IPS-NIHi7 (cell line): ENCODE results near the gene PRMT6.
A peak's percentile ranks its signal among the peaks of the same experiment; 100 is the strongest.
"Not testable (repeated sequence)": the region's sequence is repeated elsewhere in the genome, so short reads cannot be mapped to it uniquely, and the experiment has no call there.

Experiments
- DNase-seq: peaks from one replicate; pipeline ENCODE4 v3.0.0; 2012; ENCODE audit warnings: mixed read lengths; ENCODE audit errors: extremely low spot score

Gene PRMT6

DNA sequence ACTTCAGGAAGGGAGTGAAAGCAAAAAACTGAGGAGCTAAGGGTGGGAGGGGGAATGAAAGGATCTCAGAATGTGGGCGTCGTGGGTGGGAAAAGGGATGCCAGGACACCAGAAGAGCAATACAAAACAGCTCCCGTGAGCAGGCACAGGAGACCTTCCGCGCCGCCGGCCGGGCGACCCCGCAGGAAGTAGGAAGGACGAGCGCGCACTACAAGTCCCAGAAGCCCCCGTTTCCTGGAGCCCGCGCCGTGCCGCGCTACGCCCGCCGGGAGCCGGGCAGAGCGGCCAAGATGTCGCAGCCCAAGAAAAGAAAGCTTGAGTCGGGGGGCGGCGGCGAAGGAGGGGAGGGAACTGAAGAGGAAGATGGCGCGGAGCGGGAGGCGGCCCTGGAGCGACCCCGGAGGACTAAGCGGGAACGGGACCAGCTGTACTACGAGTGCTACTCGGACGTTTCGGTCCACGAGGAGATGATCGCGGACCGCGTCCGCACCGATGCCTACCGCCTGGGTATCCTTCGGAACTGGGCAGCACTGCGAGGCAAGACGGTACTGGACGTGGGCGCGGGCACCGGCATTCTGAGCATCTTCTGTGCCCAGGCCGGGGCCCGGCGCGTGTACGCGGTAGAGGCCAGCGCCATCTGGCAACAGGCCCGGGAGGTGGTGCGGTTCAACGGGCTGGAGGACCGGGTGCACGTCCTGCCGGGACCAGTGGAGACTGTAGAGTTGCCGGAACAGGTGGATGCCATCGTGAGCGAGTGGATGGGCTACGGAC lies at the start of gene PRMT6:
Gene PRMT6, plus strand, starts transcription at position 249 of the 771 bp plus-strand sequence. Its CDS starts 42 bp downstream, at position 291.
- DNase-seq, result peak; percentile 84

DNA sequence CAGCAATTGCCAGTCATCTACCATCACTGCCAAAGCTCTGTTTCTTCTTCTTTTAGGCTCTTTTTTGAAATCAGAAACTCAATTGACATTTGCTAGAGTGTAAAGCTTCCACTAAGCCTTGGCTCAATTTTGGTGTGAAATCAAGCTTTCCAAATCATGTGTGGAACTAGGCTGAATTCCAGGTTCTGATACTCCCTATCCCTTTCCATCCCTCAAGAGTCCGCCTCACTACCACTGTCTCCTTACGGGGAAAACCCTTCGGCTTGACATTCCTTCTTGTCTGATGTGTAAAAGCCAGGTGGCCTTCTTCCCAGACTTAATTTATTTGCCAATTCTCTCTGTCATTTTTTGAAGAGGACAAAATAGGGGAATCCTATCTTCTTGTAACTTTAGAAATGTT lies 47.2 kb upstream of the PRMT6 start:
- no peak for DNase-seq

DNA sequence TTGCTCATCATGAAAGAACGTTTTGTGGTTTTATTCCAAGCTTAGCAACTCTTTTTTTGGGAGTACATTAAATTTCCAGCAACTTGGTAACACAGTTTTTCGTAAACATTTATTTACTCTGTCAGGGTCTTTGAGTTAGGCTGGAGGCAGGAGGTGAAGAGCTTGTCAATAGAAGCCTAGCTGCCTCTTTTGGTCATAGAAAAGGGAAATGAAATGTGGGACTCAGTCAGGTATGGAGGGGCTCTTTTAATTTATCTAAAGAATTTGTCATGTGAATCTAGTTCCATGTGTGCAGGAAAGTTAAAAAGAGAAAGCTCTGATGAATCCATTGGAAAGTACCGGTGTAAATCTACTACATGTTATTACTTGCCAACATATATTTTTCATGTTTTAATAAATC lies 45.9 kb upstream of the PRMT6 start:
- DNase-seq, result no peak

DNA sequence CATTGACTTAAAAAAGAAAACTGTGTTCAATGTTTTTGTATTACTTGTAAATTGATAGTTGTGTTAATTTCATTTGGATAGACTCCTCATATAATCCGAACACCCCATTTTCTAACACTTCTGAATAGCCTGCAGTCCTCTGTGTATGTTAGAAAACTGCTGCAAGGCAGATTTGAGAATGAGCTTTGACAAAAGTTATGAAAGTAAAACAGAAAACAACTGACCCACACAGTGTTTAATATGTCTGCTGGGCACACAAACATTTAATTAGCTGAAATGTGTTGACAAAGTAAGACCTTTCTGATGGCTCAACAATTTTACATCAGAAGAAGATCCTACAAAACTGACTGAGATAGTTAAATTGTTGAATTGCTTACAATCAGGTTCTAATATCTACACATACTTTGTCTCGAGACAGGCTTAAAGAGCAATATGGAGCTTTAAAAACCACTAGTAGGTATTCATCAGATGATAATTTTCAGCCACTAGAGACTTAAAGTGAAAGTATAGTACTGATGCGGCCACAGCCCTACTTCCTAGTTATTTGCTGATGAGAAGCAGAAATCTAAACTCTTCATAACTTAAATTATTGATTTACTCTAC lies 40.0 kb upstream of the PRMT6 start:
- no peak for DNase-seq

DNA sequence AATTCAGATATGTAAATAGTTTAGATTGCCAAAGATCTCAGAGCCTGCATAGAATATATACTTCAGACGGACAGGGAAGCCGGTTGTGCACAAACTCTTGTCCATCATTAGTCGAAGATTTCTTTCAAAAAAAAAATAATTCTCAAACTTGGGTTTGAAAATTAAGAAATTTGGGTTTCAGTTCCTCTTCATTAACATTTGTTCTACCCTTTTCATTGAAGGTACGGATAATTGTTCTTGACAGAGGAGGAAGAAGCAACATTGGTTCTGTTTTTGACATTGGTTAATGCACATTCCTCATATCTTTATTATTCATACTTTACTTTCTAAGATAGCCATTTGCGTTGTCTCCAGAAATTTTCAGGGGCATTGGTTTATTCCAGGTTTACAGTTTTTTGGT lies 38.0 kb upstream of the PRMT6 start:
- DNase-seq, result no peak

DNA sequence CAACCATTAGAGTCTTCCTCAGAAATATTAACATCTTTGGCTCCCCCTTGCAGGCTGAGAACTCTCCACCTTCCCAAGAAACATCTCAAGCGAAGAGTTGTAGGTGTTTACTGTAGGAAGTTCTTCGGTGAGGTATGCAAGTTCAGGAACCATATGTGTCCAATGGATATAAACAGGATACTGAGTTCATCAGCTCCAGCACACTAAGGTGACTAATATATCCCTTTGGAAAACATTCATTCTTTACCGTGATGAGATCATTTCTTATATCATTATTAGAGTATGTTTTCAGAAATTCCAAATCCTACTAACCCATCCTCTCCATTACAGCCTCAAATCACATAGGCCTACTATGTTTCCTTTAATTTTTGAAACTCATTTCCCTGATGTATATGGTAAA lies 37.3 kb upstream of the PRMT6 start:
- DNase-seq, result no peak

DNA sequence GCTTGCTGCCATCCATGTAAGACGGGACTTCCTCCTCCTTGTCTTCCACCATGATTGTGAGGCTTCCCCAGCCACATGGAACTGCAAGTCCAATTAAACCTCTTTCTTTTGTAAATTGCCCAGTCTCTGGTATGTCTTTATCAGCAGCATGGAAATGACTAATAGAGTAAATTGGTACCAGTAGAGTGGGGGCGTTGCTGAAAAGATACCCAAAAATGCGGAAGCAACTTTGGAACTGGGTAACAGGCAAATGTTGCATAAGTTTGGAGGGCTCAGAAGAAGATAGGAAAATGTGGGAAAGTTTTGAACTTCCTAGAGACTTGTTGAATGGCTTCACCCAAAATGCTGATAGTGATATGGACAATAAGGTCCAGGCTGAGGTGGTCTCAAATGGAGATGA lies 17.6 kb upstream of the PRMT6 start:
- not testable (repeated sequence) for DNase-seq

DNA sequence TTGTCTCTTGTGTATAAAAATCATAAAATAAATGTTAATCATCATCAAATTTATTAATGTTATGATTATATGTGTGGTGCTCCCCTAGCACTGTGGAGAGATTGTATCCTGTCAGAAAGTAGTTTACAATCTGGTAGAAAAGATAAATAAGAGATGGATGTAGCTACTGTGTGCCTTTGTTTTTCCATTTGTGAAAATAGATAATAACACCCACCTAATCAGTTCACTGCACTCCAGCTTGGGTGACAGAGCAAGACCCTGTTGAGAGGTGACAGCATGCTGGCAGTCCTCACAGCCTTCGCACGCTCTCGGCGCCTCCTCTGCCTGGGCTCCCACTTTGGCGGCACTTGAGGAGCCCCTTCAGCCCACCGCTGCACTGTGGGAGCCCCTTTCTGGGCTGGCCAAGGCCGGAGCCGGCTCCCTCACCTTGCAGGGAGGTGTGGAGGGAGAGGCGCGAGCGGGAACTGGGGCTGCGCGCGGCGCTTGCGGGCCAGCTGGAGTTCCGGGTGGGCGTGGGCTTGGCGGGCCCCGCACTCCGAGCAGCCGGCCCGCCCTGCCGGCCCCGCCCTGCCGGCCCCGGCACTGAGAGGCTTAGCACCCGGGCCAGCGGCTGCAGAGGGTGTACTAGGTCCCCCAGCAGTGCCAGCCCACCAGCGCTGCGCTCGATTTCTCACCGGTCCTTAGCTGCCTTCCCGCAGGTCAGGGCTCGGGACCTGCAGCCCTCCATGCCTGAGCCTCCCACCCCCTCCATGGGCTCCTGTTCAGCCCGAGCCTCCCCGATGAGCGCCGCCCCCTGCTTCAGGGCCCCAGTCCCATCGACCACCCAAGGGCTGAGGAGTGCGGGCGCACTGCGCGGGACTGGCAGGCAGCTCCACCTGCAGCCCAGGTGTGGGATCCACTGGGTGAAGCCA lies 11.9 kb upstream of the PRMT6 start:
- DNase-seq, result not testable (repeated sequence)

DNA sequence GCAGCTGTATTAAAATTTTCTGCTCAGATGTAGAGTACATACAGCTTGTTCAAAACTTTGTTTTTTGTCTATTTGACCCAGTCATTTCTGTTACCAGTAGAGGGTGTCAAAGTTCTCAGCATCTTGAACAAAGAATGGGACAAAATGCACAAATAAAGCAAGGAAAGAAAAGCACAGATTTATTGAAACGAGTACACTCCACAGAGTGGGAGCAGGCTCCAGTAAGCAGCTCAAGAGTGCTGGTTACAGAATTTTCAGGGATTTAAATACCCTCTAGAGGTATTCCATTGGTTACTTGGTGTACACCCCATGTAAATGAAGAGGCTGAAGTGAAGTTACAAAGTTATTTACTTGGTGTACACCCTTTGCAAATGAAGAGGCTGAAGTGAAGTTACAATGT lies 8.9 kb upstream of the PRMT6 start:
- DNase-seq, result no peak

DNA sequence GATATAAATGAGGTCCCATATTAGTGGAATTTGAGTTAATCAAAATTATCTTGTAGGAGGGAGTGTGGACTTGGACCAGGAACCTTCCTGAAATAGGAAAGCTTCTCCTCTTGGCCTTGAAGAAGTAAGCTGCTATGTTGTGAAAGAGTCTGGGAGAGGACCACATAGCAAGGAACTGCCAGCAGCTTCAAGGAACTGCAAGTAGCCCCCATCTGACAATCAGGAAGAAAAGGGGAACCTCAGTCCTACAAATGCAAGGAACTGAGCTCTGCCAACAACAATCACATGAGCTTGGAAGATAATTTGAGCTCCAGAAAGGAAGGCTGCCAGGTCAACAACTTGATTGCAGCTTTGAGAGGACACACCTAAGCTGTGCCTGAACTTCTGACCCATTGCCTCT lies 8.2 kb upstream of the PRMT6 start:
- DNase-seq, result no peak

DNA sequence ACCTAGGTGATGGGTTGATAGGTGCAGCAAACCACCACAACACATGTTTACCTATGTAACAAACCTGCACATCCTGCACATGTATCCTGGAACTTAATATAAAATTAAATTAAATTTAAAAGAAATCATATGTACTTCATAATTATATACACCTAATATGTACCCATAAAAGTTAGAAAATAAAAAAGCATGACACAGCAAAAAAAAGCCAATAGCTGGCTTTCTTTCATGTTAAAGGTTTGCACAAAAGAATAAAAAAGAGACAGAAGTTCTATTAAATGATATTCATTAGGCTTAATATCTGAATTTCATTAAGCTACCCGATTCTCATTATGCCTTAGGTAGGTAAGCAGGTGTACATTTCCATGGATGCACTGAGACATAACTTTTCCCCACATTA lies 5.2 kb upstream of the PRMT6 start:
- no peak for DNase-seq

DNA sequence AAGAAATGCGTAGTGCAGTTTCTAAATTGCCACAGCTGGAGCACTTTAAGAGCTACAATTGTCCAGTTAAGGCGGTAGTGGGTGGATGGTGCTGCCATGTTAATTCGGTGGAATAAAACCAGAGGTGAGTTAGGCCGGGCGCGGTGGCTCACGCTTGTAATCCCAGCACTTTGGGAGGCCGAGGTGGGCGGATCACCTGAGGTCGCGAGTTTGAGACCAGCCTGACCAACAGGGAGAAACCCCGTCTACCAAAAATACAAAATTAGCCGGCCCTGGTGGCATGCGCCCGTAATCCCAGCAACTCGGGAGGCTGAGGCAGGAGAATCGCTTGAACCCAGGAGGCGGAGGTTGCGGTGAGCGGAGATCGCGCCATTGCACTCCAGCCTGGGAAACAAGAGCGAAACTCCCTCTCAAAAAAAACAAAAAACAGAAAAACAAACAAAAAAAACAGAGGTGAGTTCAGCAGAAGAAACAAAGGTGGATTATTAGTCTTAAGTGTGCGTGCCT lies 502 bp upstream of the PRMT6 start:
- DNase-seq, result not testable (repeated sequence)

DNA sequence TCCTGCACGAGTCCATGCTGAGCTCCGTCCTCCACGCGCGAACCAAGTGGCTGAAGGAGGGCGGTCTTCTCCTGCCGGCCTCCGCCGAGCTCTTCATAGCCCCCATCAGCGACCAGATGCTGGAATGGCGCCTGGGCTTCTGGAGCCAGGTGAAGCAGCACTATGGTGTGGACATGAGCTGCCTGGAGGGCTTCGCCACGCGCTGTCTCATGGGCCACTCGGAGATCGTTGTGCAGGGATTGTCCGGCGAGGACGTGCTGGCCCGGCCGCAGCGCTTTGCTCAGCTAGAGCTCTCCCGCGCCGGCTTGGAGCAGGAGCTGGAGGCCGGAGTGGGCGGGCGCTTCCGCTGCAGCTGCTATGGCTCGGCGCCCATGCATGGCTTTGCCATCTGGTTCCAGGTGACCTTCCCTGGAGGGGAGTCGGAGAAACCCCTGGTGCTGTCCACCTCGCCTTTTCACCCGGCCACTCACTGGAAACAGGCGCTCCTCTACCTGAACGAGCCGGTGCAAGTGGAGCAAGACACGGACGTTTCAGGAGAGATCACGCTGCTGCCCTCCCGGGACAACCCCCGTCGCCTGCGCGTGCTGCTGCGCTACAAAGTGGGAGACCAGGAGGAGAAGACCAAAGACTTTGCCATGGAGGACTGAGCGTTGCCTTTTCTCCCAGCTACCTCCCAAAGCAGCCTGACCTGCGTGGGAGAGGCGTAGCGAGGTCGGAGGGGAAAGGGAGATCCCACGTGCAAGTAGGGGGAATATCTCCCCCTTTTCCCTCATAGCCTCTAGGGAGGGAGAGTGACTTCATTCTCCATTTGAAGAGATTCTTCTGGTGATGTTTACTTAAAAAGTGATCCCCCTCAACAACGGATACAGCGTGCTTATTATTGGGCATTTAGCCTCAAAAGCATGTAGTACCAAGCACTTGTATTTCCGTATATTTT lies 991 bp downstream of the PRMT6 start:
- peak; percentile 60 for DNase-seq

DNA sequence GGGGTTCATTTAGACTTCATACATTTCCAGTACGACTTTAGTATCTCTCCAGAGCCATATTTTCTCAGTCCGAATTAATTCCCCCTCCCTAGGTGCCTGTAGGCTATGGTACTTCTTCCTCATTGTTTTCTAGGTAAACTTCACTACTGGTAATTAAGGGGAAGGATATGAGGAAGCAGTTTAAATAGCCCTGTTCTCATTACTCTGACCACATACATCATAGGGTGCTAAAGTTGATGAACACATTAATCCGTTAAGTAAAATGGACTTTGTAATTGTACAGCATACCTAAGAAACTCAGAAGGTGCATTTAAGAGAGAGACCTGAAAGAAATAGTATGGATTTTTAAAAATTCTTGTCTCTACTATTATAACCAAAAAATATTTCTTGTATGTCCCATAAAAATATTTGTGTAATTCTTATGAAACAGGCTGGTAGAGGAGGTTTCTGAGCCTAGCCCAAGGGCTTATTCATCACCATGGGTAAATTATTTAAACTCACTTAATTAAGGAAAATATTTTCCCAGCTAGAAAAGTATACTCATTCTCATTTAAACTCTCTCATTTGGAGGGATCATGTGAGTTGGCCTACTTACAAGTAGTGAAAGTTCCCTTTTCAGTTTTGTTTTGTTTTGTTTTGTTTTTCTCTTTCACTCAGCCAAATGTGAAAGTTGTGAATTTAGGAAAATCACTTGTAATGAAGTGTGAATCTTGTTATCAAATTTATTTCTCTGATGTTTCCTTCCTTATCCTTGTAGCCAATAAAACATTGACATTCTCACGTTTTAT lies 2.0 kb downstream of the PRMT6 start:
- DNase-seq, result no peak

DNA sequence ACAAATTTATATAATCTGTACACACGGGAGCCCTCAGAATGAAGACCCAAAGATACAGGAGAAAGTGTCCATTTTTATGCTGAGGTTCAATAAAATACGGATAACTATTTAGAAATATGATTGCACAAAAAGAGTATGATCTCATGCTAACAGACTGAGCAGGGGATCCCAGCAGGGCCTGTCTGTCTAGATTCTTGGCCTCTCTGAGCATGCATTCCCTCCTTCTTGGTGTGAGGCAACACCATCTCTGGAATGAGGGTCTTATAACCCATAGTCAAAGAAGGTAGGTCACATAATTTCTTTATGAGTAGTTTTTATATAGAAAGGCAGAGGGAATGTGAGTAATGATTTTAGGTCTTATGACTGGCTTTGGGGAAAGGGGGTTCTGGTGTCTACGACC lies 5.4 kb downstream of the PRMT6 start:
- no peak for DNase-seq

DNA sequence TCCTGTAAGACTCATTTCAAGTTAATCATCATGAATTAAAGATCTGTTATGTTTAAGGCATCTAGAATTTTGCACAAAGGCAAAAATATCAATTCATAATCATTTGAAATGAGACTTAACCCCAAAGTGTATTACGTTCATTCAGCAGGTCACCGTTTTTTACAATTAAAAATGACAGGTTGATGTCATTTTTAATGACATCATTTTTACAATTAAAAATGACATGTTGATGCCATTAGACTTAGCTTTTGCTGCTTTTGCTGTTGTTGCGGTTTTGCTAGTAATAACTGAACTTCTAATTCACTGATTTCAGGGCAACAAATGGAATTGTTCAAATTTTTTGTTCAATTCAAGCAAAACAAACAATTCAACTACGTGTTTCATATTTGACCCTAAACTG lies 17.0 kb downstream of the PRMT6 start:
- DNase-seq, result no peak

DNA sequence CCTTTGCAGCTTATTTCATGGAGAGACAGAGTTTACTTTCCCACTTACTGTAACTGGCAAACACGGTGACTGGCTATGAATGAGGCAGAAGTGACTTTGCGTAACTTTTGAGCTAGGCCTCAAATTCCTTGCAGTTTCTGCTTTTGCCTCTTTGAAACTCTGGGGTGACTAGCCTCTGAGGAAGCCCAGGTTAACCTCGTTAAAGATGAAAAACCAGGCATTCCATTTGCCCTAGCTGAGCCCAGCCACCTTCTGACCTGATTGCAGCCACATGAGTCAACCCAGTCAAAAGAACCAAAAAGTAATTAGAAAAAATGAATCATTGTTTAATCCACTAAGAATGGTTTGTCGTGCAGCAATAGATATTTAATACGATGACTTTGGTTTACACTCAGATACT lies 20.4 kb downstream of the PRMT6 start:
- peak; percentile 21 for DNase-seq

DNA sequence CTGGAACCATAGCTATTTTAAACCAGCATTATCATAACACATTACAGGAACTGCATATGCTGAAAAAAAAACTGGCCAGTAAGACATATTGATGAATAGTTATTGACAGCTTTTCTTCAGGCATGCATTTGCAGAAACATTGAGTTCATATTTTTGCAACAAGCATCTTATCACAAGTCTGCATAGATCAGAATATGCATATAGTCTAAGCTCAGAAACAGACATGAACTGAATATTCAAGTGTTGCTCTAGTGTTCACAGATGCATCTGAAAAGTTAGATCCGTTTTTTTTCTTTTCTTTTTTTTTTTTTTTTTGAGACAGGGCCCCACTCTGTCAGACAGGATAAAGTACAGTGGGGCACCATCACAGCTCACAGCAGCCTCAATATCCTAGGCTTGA lies 22.8 kb downstream of the PRMT6 start:
- no peak for DNase-seq

DNA sequence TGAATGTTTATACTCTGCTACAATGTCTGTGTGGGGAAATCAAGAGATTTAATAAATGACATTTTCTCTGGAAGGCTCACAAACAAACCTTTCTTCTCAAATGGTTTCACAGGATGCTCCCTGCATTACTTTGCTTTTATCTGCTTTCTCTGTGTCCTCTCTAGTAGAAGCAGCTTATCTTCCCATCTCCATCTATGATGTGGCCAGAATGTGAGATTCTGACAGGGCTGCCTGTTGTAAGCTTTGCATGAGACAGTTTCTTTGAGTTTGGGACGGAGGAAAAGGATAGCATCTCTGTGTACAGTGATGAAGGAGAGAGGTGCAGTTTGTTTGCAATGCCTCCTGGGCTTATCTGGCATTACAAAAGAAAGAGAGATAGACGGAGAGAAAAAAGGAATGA lies 24.6 kb downstream of the PRMT6 start:
- no peak for DNase-seq

DNA sequence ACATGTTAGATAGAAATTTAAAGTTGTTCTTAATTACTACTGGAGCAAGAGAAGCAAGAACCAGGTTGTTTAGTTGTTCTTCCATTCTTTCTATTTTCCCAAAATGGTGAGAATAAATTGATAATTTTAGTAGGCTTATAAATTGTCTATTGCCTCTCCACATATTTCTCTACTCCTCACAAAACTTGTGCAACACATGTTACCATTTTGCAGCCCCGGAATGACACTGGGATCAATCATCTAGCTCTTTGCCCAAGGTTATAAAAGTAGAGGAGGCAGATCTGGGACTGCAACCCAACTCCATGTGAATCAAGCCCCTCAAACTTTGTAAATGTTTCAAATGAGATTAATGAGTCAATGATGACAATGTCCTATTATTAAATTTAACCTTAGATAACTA lies 34.9 kb downstream of the PRMT6 start:
- no peak for DNase-seq
